ENCODE measurements around the gene ALAS1. TPM values are rescaled to one million over a fixed set of nuclear protein-coding genes. Genes with fewer than 3 reads are reported as not detected.
"Not testable (repeated sequence)": the region's sequence is repeated elsewhere in the genome, so short reads cannot be mapped to it uniquely, and the experiment has no call there.

ALAS1 gene
- polyA plus RNA-seq, 1 donor: 46.7 TPM

DNA sequence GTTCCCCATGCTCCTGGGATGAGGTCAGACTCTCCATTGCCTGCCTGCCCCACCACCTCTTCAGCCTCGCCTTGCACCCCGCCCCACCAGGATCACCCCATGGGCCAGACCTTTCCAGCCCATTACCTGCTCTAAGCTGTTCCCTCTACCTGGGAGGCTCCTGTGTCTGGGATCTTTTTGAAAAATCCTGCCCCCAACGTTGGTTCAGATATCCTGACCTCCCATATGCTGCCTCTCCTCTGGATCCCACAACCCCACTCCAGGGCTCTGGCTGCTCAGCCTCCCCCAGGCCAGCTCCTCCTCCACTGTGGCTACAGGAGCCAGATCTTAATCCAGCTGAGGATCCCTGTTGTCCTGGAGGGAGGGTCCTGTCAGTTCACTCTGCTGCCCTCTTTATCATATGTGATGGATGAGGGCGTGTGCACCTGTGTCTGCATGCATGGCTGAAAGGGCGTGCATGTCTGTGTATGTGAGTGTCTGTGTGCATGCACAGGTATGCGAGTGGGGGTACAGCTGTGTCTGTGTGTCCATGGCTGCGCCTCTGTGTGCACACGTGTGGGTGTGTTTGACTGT lies 21.7 kb upstream of the ALAS1 start:
- DNase-seq: no peak

DNA sequence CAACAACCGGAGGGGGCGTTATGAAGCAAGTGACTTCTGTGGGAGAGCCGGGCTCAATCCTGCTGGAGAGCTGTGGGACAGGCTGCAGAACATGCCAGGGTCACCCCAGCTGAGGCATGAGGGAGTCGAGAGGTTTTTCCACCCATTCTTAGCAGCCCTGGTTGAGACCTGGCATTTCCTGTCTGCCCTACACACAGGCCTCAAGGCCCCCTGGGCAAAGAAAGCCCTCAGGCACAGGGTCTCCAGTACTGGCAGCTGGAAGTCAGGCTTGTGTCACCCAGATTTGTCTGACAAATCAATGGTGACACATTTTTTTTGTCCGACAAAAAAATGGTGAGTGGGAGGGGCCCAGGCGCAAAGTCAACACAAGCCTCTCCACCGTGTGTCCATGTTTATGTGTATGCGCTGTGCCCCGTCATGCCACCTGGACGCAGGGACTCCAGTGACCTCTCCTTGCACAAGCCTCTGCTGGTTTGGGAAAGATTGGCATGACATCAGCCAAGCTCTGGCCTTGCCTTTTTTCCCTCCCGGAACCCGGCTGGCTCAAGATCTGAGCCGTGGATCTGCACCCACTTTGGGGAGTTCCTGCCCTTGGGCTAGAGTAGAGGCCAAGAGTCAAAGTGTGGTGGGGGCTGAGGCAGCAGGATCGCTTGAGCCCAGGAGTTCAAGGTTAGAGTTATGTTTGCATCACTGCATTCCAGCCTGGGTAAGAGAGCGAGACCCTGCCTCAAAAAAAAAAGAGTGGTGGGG lies 20.8 kb upstream of the ALAS1 start:
- no peak for DNase-seq

DNA sequence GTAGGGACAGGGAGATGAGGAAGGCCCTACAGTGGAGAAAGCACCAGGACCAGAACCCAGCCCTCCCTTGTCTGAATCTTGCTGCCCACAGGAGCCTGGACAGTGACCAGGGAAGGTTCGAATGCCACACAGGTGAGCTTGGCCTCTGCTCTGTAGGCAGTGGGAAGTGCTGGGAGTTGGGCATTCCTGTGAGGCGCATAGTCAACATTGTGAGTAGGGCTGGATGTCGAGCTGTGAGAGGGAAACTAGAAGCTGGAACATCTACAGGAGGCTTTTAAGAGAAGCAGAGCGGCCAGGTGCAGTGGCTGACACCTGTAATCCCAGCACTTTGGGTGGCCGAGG lies 20.3 kb upstream of the ALAS1 start:
- DNase-seq: no peak

- DNase-seq: not testable (repeated sequence)
Measured at GRCh38 chr3:52178126-52178525, 19.8 kb upstream of the ALAS1 start.

GRCh38 chr3:52178537-52178936 lies 19.4 kb upstream of the ALAS1 start:
- no peak for DNase-seq

- no peak for DNase-seq
Measured at GRCh38 chr3:52181543-52181942, 16.4 kb upstream of the ALAS1 start.

DNA sequence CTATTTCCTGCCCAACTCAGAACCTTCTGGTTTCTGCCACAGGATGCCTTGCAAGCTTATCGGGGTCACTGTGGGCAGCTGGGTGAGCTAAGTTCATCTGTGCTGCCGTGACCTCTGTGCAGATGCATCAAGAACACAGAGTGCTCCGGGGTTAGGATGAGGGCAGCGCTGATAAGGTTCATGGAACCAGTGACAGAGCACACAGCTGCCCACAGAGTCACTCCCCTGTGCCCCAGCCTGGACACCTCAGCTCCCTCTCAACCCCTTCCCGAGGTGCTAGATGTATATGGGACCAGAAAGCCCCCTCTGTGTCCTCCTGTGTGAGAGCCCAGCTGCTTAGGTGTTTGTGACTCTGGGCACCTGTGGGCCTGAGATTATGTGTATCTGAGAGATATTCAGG lies 15.8 kb upstream of the ALAS1 start:
- DNase-seq: no peak

DNA sequence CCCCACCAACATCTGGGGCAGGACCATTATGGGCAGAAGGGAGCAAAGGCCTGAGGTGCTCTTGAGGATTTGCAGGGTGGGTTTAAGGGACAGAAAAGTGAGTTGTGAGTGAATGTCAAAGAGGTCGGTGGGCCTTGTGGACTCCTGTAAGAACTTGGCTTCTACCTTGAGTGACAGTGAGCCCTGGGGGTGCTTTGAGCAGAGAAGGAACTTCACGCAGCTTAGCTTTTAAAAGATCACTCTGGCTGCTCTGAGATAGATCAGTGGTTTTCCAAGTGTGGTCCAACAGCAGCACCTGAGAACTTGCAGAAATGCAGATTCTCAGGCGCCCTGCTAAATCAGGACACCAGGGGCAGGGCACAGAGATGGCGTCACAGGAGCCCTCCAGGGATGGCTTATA lies 15.3 kb upstream of the ALAS1 start:
- no peak for DNase-seq

DNA sequence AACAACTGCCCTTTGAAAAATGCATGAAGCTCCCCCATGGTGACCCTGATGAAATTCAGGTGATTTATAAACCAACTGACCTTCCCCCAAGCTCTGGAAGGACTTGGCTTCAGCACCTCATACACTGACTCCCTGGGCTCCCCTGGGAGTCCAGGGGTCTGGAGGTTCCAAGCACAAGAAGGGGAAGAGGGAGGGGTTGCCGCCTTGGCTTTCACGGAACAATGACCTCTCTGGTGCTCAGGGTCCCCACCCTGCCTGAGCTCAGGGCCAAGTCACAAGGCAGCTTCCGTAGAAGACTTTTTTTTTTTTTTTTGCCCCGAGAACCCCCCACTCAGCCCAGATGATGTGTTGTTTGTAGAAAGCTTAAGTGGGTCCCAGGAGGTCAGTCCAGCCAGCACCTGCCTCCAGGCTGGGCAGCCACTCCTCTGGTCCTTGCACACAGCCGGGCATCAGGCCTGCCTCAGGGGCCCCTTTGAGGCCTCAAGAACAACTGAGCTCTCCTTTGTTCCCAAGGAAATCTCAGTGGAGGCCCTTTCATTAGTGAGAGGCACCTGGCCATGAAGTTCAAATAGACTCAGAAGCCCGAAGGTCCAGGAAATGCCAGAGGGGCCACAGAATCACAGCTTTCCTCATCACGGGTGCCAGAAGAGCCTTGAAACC lies 14.0 kb upstream of the ALAS1 start:
- DNase-seq: no peak

- no peak for DNase-seq
Measured at GRCh38 chr3:52184690-52185089, 13.3 kb upstream of the ALAS1 start.

DNA sequence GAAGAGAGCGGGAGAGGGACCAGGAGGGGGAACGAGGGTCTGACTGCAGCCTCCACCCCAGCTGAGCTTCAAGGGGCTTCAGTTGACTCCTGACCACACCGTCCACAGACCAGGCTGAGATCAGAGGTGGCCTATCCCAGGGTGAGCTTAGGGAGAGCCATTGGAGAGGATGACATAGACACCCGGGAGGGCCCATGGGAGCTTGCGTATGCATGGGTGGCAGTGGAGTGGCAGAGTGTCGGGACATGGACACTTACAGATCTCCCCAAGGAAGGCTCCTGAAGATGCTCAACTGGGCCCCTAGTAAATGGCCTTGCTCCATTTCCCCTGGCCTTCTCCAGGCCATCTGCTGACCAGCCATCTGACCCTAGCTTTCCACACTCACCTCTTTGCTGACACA lies 12.6 kb upstream of the ALAS1 start:
- DNase-seq: no peak

DNA sequence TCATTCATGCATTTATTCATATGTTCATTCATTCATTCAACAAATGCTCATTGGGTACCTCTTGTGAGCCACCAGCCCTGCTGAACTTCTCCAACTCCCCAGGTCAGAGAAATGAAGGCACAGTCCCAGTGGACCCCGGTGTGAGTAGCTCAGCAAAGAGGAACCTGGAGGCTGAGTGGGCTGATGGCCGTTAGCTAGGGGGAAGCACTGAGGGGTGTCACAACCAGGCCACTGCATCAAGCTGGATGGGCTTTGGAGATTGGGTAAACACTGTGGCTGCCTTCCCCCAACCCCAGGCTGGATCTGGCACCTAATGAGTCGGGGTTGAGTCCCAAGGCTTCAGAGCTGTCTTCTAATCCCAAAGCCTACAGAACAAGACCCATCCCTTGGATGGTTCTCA lies 12.1 kb upstream of the ALAS1 start:
- no peak for DNase-seq

DNA sequence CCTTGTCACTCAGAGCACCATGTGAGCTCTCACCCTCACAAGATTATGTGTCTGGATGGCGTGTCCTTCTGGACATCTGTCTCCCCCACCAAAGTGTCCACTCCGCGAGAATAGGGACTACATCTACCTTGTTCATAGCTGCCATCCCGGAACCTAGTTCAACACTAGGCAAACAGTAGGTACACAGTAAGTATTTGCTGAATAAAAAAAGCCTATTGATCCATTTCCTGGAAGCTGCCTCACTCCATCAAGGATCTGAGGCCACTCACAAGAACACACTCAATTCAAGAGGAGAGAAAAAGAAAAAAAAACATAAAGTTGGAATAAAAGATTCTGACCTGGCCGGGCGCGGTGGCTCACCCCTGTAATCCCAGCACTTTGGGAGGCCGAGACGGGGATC lies 11.2 kb upstream of the ALAS1 start:
- no peak for DNase-seq

GRCh38 chr3:52188556-52188955 lies 9.4 kb upstream of the ALAS1 start:
- no peak for DNase-seq

DNA sequence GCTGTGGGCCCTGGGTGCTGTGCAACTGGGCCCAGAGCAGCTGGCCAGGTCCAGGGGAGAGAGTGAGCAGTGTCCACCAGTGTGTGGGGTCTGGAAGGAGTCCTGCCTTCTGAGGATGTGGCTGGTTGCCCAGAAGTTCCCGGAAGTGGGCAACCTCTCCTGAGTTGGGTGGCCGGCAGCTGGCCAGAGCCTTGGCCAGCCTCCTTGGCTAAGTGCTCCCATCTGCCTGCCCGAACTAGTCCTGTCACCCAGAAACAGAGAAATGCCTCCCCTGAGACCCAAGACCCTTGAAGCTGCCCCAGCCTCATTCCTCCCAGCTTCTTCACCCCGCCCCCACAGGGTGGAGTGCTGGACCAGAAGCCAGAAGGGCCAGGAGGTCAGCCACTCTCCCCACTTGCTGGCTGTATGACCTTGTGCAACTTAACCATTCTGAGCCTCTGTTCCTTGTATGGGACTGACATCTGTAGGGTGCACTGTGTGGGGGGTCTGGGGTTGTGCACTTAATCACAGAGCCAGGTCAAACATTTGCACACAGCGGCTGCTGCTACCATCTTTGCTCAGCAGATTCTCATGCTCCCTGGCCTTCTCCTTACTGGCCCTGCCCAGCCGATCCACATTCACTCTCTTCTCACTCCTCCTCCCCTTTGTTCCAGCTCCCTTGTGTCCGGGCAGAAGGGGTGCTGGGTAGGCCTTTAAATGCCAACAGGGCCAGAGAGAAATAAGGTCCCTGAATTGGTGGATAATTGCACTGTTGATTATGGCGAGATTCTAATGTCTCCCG lies 7.5 kb upstream of the ALAS1 start:
- DNase-seq: no peak

DNA sequence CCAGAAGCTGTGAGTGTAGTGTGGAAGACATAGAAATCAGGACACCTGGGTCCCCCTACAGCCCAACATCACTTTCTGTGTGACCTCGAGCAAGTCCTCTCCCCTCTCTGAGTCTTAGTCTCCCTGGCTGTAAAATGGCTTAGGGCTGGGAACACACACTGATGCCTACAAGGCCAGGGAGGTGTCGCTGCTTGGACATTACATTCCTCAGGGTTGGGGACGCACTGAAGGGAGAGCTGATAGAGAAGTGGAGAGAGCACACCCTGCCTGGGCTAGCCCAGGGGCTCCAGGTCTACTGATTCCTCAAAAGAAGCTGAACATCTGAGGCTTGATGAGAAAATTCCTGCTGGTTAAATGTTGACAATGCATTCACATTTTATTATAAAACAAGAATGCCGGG lies 6.3 kb upstream of the ALAS1 start:
- DNase-seq: no peak

- DNase-seq: no peak
Measured at GRCh38 chr3:52193065-52193464, 4.9 kb upstream of the ALAS1 start.

DNA sequence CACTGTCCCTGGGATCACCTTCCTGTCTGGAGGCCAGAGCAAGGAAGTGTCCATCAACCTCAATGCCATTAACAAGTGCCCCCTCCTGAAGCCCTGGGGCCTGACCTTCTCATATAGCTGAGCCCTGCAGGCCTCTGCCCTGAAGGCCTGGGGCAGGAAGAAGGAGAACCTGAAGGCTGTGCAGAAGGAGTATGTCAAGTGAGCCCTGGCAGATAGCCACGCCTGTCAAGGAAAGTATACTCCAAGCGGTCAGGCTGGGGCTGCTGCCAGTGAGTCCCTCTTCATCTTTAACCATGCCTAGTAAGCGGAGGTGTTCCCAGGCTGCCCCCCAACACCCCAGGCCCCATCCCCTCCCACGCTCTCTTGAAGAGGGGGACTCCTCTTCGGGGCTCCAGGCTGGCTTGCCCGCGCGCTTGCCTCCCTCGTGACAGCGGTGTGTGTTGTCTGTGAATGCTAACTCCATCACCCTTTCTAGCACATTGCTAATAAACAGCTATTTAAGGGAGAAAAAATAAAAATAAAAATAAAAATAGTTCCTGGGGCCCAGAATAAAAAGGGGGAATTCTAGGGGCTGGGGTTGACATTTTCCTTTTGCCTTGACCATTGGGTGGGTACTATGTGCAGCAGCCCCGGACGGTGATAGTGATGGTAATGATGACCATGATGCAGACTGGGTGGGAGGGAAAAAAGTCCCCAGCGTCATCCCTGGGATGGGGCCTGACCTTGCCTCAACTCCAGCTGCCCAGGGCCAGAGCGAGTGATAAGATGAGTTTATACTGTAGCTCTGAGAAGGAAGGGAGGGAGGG lies 3.3 kb upstream of the ALAS1 start:
- DNase-seq: peak; percentile 65

DNA sequence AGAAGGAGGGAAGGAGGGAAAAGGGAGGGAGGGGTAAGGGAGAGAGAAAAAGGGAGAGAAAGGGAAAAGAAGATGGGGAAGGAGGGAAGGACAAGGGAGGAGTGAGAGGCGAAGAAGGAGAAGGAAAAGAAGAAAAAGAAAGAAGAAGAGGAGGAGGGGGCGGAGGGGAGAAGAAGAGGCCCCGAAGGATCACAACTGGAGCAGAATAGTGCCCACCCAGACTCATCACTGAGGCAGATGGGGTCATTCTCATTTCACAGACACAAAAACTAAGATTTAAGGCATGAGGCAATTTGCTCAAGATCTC lies 2.7 kb upstream of the ALAS1 start:
- DNase-seq: no peak

GRCh38 chr3:52195823-52196331 lies 2.1 kb upstream of the ALAS1 start:
- DNase-seq: no peak

GRCh38 chr3:52196977-52197376 lies 983 bp upstream of the ALAS1 start:
- no peak for DNase-seq

GRCh38 chr3:52197499-52197841 lies 490 bp upstream of the ALAS1 start:
- DNase-seq: no peak
